Neuronal stem cell (in vitro differentiated cells): ENCODE measurements around the gene PIWIL4.

Experiments
- DNase-seq: peaks from one replicate; pipeline ENCODE4 v3.0.0-alpha.2; 2013; ENCODE audit warnings: low spot score
- H2AFZ ChIP-seq: one replicate; pipeline ENCODE4 v1.6.1; 2013; ENCODE audit warnings: mild to moderate bottlenecking, low read length, inconsistent platforms
- H2AK5ac ChIP-seq: 2 replicates; pipeline ENCODE4 v1.6.1; 2013; ENCODE audit warnings: low read depth, mild to moderate bottlenecking, inconsistent platforms, low read length, moderate library complexity, mixed read lengths
- H2BK120ac ChIP-seq: 2 replicates; pipeline ENCODE4 v1.6.1; 2013; ENCODE audit warnings: low read depth, mild to moderate bottlenecking, inconsistent platforms, low read length, moderate library complexity, mixed read lengths
- H2BK12ac ChIP-seq: one replicate; pipeline ENCODE4 v1.6.1; 2013; ENCODE audit warnings: low read length, inconsistent platforms
- H2BK15ac ChIP-seq: 2 replicates; pipeline ENCODE4 v1.6.1; 2013; ENCODE audit warnings: mild to moderate bottlenecking, low read length, inconsistent platforms, mixed read lengths
- H2BK5ac ChIP-seq: one replicate; pipeline ENCODE4 v1.6.1; 2013; ENCODE audit warnings: inconsistent platforms, mild to moderate bottlenecking, low read length, moderate library complexity
- H3K14ac ChIP-seq: one replicate; pipeline ENCODE4 v1.6.1; 2013; ENCODE audit warnings: low read length, inconsistent platforms
- H3K18ac ChIP-seq: 2 replicates; pipeline ENCODE4 v1.6.1; 2013; ENCODE audit warnings: low read length, inconsistent platforms
- H3K23ac ChIP-seq: 2 replicates; pipeline ENCODE4 v1.6.1; 2013; ENCODE audit warnings: low read depth, mild to moderate bottlenecking, mixed read lengths, low read length, inconsistent platforms; ENCODE audit not compliant: poor library complexity
- H3K27ac ChIP-seq: replicated peaks from 3 replicates; pipeline ENCODE4 v1.5.1; 2013; ENCODE audit warnings: low read length, inconsistent platforms
- H3K27me3 ChIP-seq, 3 experiments: 2 replicates each; pipeline ENCODE4 v1.6.1; 2013; ENCODE audit warnings: low read length in 3 of 3, mild to moderate bottlenecking in 2 of 3, inconsistent platforms in 1 of 3, low read depth in 1 of 3, mixed read lengths in 1 of 3, moderate library complexity in 1 of 3; ENCODE audit not compliant: control insufficient read depth in 3 of 3, insufficient read depth in 3 of 3
- H3K36me3 ChIP-seq, 2 donors: replicated peaks in 1 of 2; 2 replicates each; pipeline ENCODE4 v1.6.1; 2013; ENCODE audit warnings: low read length in 2 of 2; ENCODE audit not compliant: control insufficient read depth in 2 of 2, insufficient read depth in 2 of 2
- H3K4ac ChIP-seq: 2 replicates; pipeline ENCODE4 v1.6.1; 2013; ENCODE audit warnings: inconsistent platforms, mild to moderate bottlenecking, low read length, moderate library complexity
- H3K4me1 ChIP-seq, 2 donors: 1 replicate in 1 of 2; 2 replicates in 1 of 2; pipeline ENCODE4 v1.6.1; 2013; ENCODE audit warnings: low read length in 2 of 2, low read depth in 1 of 2; ENCODE audit not compliant: control insufficient read depth in 2 of 2, insufficient read depth in 1 of 2
- H3K4me2 ChIP-seq: one replicate; pipeline ENCODE4 v1.6.1; 2013; ENCODE audit warnings: mild to moderate bottlenecking, low read length, inconsistent platforms; ENCODE audit not compliant: insufficient read depth, poor library complexity, severe bottlenecking
- H3K4me3 ChIP-seq, 2 donors: 2 replicates each; pipeline ENCODE4 v1.5.1; 2013; ENCODE audit warnings: low read length in 2 of 2, mild to moderate bottlenecking in 2 of 2, inconsistent platforms in 1 of 2, moderate library complexity in 1 of 2
- H3K79me1 ChIP-seq: one replicate; pipeline ENCODE4 v1.6.1; 2013; ENCODE audit warnings: low read depth, mild to moderate bottlenecking, inconsistent platforms, low read length, moderate library complexity
- H3K9ac ChIP-seq: one replicate; pipeline ENCODE4 v1.6.1; 2013; ENCODE audit warnings: mild to moderate bottlenecking, low read depth, low read length, inconsistent platforms; ENCODE audit not compliant: poor library complexity
- H3K9me3 ChIP-seq, 2 donors: replicated peaks in 1 of 2; 2 replicates each; pipeline versions ENCODE3 to v1.6.1; 2013; ENCODE audit warnings: low read length in 2 of 2, mild to moderate bottlenecking in 2 of 2, inconsistent platforms in 1 of 2, low read depth in 1 of 2, mixed read lengths in 1 of 2, moderate library complexity in 1 of 2; ENCODE audit not compliant: control insufficient read depth in 2 of 2, insufficient read depth in 1 of 2
- H4K8ac ChIP-seq: one replicate; pipeline ENCODE4 v1.6.1; 2013; ENCODE audit warnings: low read depth, mild to moderate bottlenecking, inconsistent platforms, low read length, moderate library complexity
- H4K91ac ChIP-seq: one replicate; pipeline ENCODE4 v1.6.1; 2013; ENCODE audit warnings: low read length, low read depth, mild to moderate bottlenecking, inconsistent platforms; ENCODE audit not compliant: poor library complexity
- WGBS, 2 donors: extraction: QIAGEN DNeasy Blood & Tissue Kit; methylation state at CpG; one replicate each; pipeline ENCODE4 v1.1.7; 2013; ENCODE audit warnings: missing lambda C conversion rate in 2 of 2, mixed read lengths in 1 of 2; ENCODE audit not compliant: insufficient read length in 2 of 2, insufficient replicate concordance in 1 of 2; ENCODE audit errors: extremely low coverage in 2 of 2; 5-methylcytosine and 5-hydroxymethylcytosine counted together

The PIWIL4 gene

GRCh38 chr11:94537031-94537600, 30.1 kb upstream of the PIWIL4 start:
- DNase-seq = no peak
- H3K79me1 ChIP-seq = no peaks in the 10 kb centered on the region
- H2BK120ac ChIP-seq = no peak overlapping the region
- no peak overlapping the region for H3K14ac ChIP-seq
- no peak overlapping the region for H2AFZ ChIP-seq
- H4K8ac ChIP-seq = no peak overlapping the region
- no peak overlapping the region for H3K4me3 ChIP-seq
- no peaks in the 10 kb centered on the region for H3K36me3 ChIP-seq
- no peak overlapping the region for H2BK15ac ChIP-seq
- H3K27me3 ChIP-seq = peaks cover 0 to 38% (median 0%) of the 10 kb centered on the region in 3 experiments
- no peak overlapping the region for H2AK5ac ChIP-seq
- H4K91ac ChIP-seq = no peak overlapping the region
- no peak overlapping the region for H3K18ac ChIP-seq
- no peak overlapping the region for H2BK12ac ChIP-seq
- no peak overlapping the region for H2BK5ac ChIP-seq
- no peak overlapping the region for H3K9ac ChIP-seq
- no peak overlapping the region for H3K4me2 ChIP-seq
- no peaks in the 10 kb centered on the region for H3K4me1 ChIP-seq
- no CpG with 5 or more reads among the region's 3 CpGs for WGBS, 2 donors
- no peaks in the 10 kb centered on the region for H3K9me3 ChIP-seq
- no peak overlapping the region for H3K27ac ChIP-seq
- no peak overlapping the region for H3K23ac ChIP-seq
- H3K4ac ChIP-seq = no peak overlapping the region

- no peak overlapping the region for H2AK5ac ChIP-seq
- no peak overlapping the region for H3K4me3 ChIP-seq
- H3K4ac ChIP-seq = no peak overlapping the region
- H3K9ac ChIP-seq = no peak overlapping the region
- H3K23ac ChIP-seq = no peak overlapping the region
- no peak overlapping the region for H2BK12ac ChIP-seq
- no peak for DNase-seq
- no peak overlapping the region for H3K4me2 ChIP-seq
- H3K4me1 ChIP-seq = peaks cover 0 to 1% of the 10 kb centered on the region in 2 donors
- H3K18ac ChIP-seq = no peak overlapping the region
- peaks cover under 1 to 49% (median 7%) of the 10 kb centered on the region in 3 experiments for H3K27me3 ChIP-seq
- H2AFZ ChIP-seq = no peak overlapping the region
- no peaks in the 10 kb centered on the region for H3K9me3 ChIP-seq
- no peaks in the 10 kb centered on the region for H3K36me3 ChIP-seq
- no peak overlapping the region for H2BK15ac ChIP-seq
- no peak overlapping the region for H2BK120ac ChIP-seq
- no peak overlapping the region for H2BK5ac ChIP-seq
- WGBS, 2 donors = no CpG with 5 or more reads among the region's 1 CpG
- no peak overlapping the region for H3K14ac ChIP-seq
- H3K79me1 ChIP-seq = no peaks in the 10 kb centered on the region
- no peak overlapping the region for H4K8ac ChIP-seq
- no peak overlapping the region for H3K27ac ChIP-seq
- no peak overlapping the region for H4K91ac ChIP-seq
These were observed 27.7 kb upstream of the PIWIL4 start for GRCh38 chr11:94539420-94539819.

- peak within 1 kb of the TSS; percentile 57 for H4K8ac ChIP-seq
- peak within 1 kb of the TSS; percentile 27 for H3K4ac ChIP-seq
- WGBS, 2 donors = no CpG with 5 or more reads among the region's 109 CpGs
- H2BK5ac ChIP-seq = no peak within 1 kb of the TSS
- peak within 1 kb of the TSS; percentile 96 for H2AFZ ChIP-seq
- peaks cover 8 to 76% (median 25%) of the 10 kb centered on the region in 3 experiments for H3K27me3 ChIP-seq
- H3K23ac ChIP-seq = peak within 1 kb of the TSS; percentile 97
- peak within 1 kb of the TSS; percentile 37 for H3K27ac ChIP-seq
- H3K14ac ChIP-seq = peak within 1 kb of the TSS; percentile 86
- peak; percentile 72 for DNase-seq
- peak within 1 kb of the TSS; percentile 98 for H2BK15ac ChIP-seq
- H2BK120ac ChIP-seq = no peak within 1 kb of the TSS
- no peaks in the 10 kb centered on the region for H3K79me1 ChIP-seq
- peak within 1 kb of the TSS; percentile 88 for H3K4me2 ChIP-seq
- H3K9me3 ChIP-seq = peaks cover 0 to 6% of the 10 kb centered on the region in 2 donors
- H2BK12ac ChIP-seq = peak within 1 kb of the TSS; percentile 66
- no peaks in the 10 kb centered on the region for H3K36me3 ChIP-seq
- H3K4me3 ChIP-seq = peak within 1 kb of the TSS; percentile 45 to 87
- H2AK5ac ChIP-seq = no peak within 1 kb of the TSS
- H3K9ac ChIP-seq = peak within 1 kb of the TSS; percentile 91
- peaks cover 0 to 4% of the 10 kb centered on the region in 2 donors for H3K4me1 ChIP-seq
- H3K18ac ChIP-seq = peak within 1 kb of the TSS; percentile 98
- H4K91ac ChIP-seq = peak within 1 kb of the TSS; percentile 66
These were observed 23.2 kb upstream of the PIWIL4 start, which contains the start of gene FUT4 for GRCh38 chr11:94543695-94544645. Gene FUT4, plus strand, starts transcription at chr11:94543921. Its CDS starts 213 bp downstream, at chr11:94544134.
